CD4-positive, alpha-beta memory T cell (primary cell): ENCODE measurements around the gene NPBWR2. TPM values are rescaled to one million over a fixed set of nuclear protein-coding genes. Genes with fewer than 3 reads are reported as not detected.

Experiments
- CTCF ChIA-PET: fragments of 350-600 bp; sonication (Branson Sonifier 250); formaldehyde crosslinking; loops from one replicate; lab custom pipeline; 2021; ENCODE audit warnings: inconsistent platforms; ENCODE audit not compliant: partially characterized antibody; lab: Charles Lee
- POLR2A ChIA-PET: fragments of 350-600 bp; sonication (Branson Sonifier 250); formaldehyde crosslinking; loops from one replicate; lab custom pipeline; 2021; ENCODE audit not compliant: partially characterized antibody; lab: Charles Lee
- DNase-seq, 5 donors: peaks; one replicate each; pipeline versions ENCODE4 v3.0.0 to v3.0.0-alpha.2; 2020 to 2022; ENCODE audit warnings: mixed read lengths in 1 of 5
- H3K27ac ChIP-seq: one replicate; pipeline ENCODE4 v1.7.0; 2013; ENCODE audit warnings: low read depth, low read length
- H3K27me3 ChIP-seq: 2 replicates; pipeline ENCODE4 v1.7.0; 2013; ENCODE audit warnings: mild to moderate bottlenecking, low read length, moderate library complexity; ENCODE audit not compliant: insufficient read depth
- H3K36me3 ChIP-seq: 2 replicates; pipeline ENCODE4 v1.7.0; 2013; ENCODE audit warnings: mild to moderate bottlenecking, low read length, moderate library complexity; ENCODE audit not compliant: insufficient read depth
- H3K4me1 ChIP-seq: 2 replicates; pipeline ENCODE4 v1.7.0; 2013; ENCODE audit warnings: mild to moderate bottlenecking, low read length, moderate library complexity; ENCODE audit not compliant: insufficient read depth
- H3K4me3 ChIP-seq, 2 donors: one replicate each; pipeline ENCODE4 v1.7.0; 2013; ENCODE audit warnings: low read length in 2 of 2, mild to moderate bottlenecking in 1 of 2
- H3K9me3 ChIP-seq, 2 donors: one replicate each; pipeline ENCODE4 v1.7.0; 2013; ENCODE audit warnings: low read length in 2 of 2, control low read depth in 1 of 2; ENCODE audit not compliant: control insufficient read depth in 1 of 2
- H3K27ac Mint-ChIP-seq, 7 donors: one replicate each; pipeline ENCODE4 v1.8.0; 2020 to 2021; ENCODE audit warnings: mixed read lengths in 7 of 7, mild to moderate bottlenecking in 6 of 7, inconsistent platforms in 3 of 7, moderate library complexity in 3 of 7
- H3K27me3 Mint-ChIP-seq, 2 donors: one replicate each; pipeline ENCODE4 v1.8.0; 2020 to 2021; ENCODE audit warnings: mixed read lengths in 2 of 2
- H3K36me3 Mint-ChIP-seq, 2 donors: one replicate each; pipeline ENCODE4 v1.8.0; 2020 to 2021; ENCODE audit warnings: mixed read lengths in 2 of 2, inconsistent platforms in 1 of 2, mild to moderate bottlenecking in 1 of 2
- H3K4me1 Mint-ChIP-seq, 4 donors: one replicate each; pipeline ENCODE4 v1.8.0; 2020 to 2021; ENCODE audit warnings: mixed read lengths in 4 of 4, mild to moderate bottlenecking in 1 of 4
- H3K4me3 Mint-ChIP-seq, 8 donors: one replicate each; pipeline ENCODE4 v1.8.0; 2020 to 2021; ENCODE audit warnings: mixed read lengths in 8 of 8, mild to moderate bottlenecking in 7 of 8, moderate library complexity in 6 of 8, inconsistent platforms in 3 of 8
- H3K9me3 Mint-ChIP-seq, 8 donors: one replicate each; pipeline ENCODE4 v1.8.0; 2020 to 2021; ENCODE audit warnings: mixed read lengths in 8 of 8, mild to moderate bottlenecking in 5 of 8, inconsistent platforms in 3 of 8, moderate library complexity in 1 of 8
- intact Hi-C: fragments of 100-400 bp; cut with micrococcal nuclease; formaldehyde crosslinking; loops from one replicate; pipeline ENCODE4 v1.15.1; 2023
- polyA plus RNA-seq, 2 donors: library from polyadenylated mRNA; unstranded; fragments of 300-500 nt; fragmentation: Illumina TruSeq; gene quantifications; one replicate each; pipeline ENCODE4 v1.2.3, GENCODE V29; 2021
- total RNA-seq, 2 experiments: library from RNA; stranded (reverse); gene quantifications; one replicate each; pipeline ENCODE4 v1.2.3, GENCODE V29; 2021

NPBWR2 gene
- total and polyA plus RNA-seq, 4 experiments from 2014 or later, result not detected

DNA sequence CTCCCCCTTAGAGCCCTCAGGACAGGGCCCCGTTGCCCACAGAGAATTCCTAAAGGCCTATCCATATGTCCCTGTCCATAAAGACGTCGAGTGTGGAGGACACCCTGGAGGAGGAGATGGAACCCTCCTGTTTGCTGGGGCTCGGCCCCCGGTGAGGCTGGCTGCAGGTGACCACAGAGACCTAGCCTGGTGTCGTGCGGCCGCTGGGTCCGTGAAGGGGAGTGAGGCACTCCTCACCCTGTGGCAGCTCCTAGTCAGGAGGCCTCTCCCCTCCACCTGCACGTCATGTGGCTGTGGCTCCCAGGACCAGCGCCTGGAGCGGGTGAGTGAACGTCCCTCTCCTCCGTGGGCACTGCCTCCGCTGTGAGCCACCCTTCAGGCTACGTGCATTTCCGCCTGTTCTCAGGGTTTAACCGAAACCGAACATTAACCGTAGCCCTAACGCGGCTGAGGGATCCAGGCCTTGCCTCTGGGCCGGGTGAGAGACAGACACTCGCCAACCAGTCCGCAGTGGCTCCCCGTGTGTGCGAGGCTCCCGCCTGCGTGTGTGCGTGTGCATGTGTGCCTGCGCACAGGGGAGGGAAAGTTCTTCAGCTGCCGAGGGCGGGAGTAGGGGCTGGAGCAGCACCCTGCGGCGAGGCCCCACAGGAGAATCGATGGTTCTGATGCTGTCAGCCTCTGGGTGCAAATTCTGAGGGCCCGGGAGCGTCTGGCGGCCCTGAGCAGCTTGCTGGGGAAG, 50.3 kb downstream of the NPBWR2 start:
- no peak for DNase-seq
- intact Hi-C loops, result loop anchor here (1.0 kb wide), 1 partner anchor 18 kb away; no protein-coding TSS in a partner anchor
- peaks cover 6 to 17% of the 10 kb centered on the region in 2 donors for H3K27me3 Mint-ChIP-seq

DNA sequence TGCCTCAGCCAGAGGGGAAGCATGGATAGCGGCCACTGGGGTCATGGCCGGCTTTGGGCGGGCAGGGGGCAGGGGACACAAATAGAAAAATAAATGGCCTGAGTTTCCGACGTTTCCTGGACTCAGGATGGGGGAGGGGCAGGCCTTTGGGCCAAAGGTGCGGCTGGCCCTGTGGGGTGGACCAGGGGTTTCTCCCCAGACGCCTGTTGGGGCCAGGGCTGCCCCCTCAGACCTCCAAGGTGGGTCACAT, 50.8 kb downstream of the NPBWR2 start:
- DNase-seq, result no peak
- Histone ChIP-seq H3K4me3 (no peak overlapping the region), H3K36me3 (no peaks in the 10 kb centered on the region), H3K9me3 (no peaks in the 10 kb centered on the region), H3K4me1 (peaks cover 16% of the 10 kb centered on the region), H3K27ac (no peak overlapping the region), H3K27me3 (no peaks in the 10 kb centered on the region)
- intact Hi-C loops, result no loop called here
- POLR2A ChIA-PET, result interaction anchor here (1.4 to 1.8 kb wide), 3 partner anchors 18 to 77 kb away, joined by 4 to 14 read pairs (median 6); partner anchors contain the start of genes PRPF6 and SAMD10
- no peak overlapping the region for H3K4me3 Mint-ChIP-seq
- no peaks in the 10 kb centered on the region for H3K36me3 Mint-ChIP-seq
- CTCF ChIA-PET, result interaction anchor here (1.2 to 11.2 kb wide), 2 partner anchors 10 to 17 kb away, joined by 4 to 133 read pairs; partner anchors contain the start of gene C20orf204
- H3K9me3 Mint-ChIP-seq, result no peaks in the 10 kb centered on the region
- no peak overlapping the region for H3K27ac Mint-ChIP-seq
- H3K4me1 Mint-ChIP-seq, result peaks cover 3 to 17% (median 9%) of the 10 kb centered on the region in 4 donors
- peaks cover 11 to 20% of the 10 kb centered on the region in 2 donors for H3K27me3 Mint-ChIP-seq

More for the DNA sequence above, 50.3 kb downstream of the NPBWR2 start:
- Histone ChIP-seq H3K36me3 (no peaks in the 10 kb centered on the region), H3K4me1 (peaks cover 17% of the 10 kb centered on the region), H3K27ac (no peak overlapping the region), H3K4me3 (no peak overlapping the region), H3K27me3 (no peaks in the 10 kb centered on the region), H3K9me3 (no peaks in the 10 kb centered on the region)
- H3K4me1 Mint-ChIP-seq, result peaks cover 3 to 20% (median 9%) of the 10 kb centered on the region in 4 donors
- ChIA-PET CTCF (interaction anchor here (0.7 to 11.2 kb wide), 11 partner anchors 10 to 193 kb away, joined by 3 to 133 read pairs (median 6); partner anchors contain the start of genes C20orf204, OPRL1, PRPF6 and RGS19), POLR2A (interaction anchor here (0.6 to 1.8 kb wide), 7 partner anchors 13 to 161 kb away, joined by 3 to 14 read pairs (median 4); partner anchors contain the start of genes PRPF6 and SAMD10)
- H3K4me3 Mint-ChIP-seq, result peak overlapping the region in 6 of 8 donors; percentile 35 to 64 (median 53)
- H3K9me3 Mint-ChIP-seq, result no peaks in the 10 kb centered on the region
- no peaks in the 10 kb centered on the region for H3K36me3 Mint-ChIP-seq
- H3K27ac Mint-ChIP-seq, result no peak overlapping the region

DNA sequence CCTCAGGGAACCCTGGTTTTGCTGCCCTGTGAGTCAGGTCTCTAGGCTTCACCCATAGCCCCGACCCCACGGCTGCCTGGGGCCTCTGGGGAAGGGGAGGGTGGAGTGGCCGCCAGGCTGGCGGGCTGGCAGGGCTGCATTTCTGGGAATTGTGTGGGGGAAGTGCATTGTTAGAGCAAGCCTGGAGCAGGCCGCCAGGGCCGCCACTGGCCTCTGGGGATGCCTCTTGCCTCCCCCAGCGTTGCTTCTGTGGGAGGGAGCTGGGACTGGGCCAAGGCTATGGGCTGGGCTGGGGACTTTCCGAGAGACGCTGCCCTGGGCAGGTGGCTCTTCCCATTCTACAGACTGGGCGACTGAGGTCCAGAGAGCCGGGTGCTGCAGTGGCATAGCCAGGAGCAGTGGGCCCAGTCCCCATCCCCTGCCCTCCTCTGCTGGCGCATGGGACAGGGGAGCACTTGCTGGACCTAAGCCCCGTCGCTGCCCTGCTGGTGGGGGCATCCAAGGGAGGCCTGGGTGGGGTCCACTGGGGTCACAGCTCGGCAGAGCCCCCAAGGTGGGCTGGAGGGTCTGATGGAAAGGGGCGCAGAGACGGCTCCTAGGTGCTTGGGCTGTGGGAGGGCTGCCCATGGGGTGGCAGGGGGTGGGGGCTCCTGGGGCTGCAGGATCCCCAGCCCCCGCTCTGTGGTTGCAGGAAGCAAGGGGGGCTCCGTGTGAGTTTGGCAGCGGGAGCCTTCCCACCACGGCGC, 51.3 kb downstream of the NPBWR2 start:
- intact Hi-C loops, result no loop called here
- H3K27me3 Mint-ChIP-seq, result peaks cover 11 to 20% of the 10 kb centered on the region in 2 donors
- H3K27ac ChIP-seq, result no peak overlapping the region
- no peaks in the 10 kb centered on the region for H3K36me3 Mint-ChIP-seq
- H3K9me3 ChIP-seq, result no peaks in the 10 kb centered on the region
- CTCF ChIA-PET, result interaction anchor here (1.2 to 11.2 kb wide), 2 partner anchors 11 to 16 kb away, joined by 4 to 133 read pairs; partner anchors contain the start of gene C20orf204
- no peaks in the 10 kb centered on the region for H3K9me3 Mint-ChIP-seq
- POLR2A ChIA-PET, result interaction anchor here (1.4 to 1.8 kb wide), 3 partner anchors 17 to 76 kb away, joined by 4 to 14 read pairs (median 6); partner anchors contain the start of genes PRPF6 and SAMD10
- no peak overlapping the region for H3K4me3 ChIP-seq
- peaks cover 3 to 17% (median 9%) of the 10 kb centered on the region in 4 donors for H3K4me1 Mint-ChIP-seq
- no peak overlapping the region for H3K4me3 Mint-ChIP-seq
- H3K36me3 ChIP-seq, result no peaks in the 10 kb centered on the region
- H3K27ac Mint-ChIP-seq, result no peak overlapping the region
- peaks cover 16% of the 10 kb centered on the region for H3K4me1 ChIP-seq
- DNase-seq, result no peak
- H3K27me3 ChIP-seq, result peaks cover 2% of the 10 kb centered on the region

DNA sequence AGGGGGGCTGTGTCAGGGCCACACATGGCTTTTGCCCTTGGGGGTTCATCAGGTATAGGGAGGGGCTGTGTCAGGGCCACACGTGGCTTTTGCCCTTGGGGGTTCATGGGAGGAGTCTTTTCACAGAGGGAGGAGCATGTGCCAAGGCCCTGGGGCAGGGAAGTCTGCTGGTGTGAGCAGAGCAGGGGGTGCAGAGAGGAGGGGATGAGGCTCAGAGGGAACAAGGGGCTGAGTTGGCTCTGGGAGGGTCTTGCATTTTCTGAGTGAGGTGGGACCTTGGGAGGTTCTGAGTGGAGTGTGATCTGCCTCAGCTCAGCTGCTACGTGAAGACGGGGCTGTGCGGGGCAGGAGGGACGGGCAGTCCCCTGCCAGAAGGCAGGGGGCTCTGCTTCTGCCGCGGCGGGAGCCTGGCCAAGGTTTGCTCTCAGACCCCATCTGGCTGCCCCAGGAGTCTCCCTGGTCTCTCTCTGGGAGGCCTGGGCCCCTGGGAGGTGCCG, 51.9 kb downstream of the NPBWR2 start:
- CTCF ChIA-PET, result interaction anchor here (1.1 to 11.2 kb wide), 3 partner anchors 16 to 59 kb away, joined by 3 to 133 read pairs (median 4); partner anchors contain the start of gene C20orf204

DNA sequence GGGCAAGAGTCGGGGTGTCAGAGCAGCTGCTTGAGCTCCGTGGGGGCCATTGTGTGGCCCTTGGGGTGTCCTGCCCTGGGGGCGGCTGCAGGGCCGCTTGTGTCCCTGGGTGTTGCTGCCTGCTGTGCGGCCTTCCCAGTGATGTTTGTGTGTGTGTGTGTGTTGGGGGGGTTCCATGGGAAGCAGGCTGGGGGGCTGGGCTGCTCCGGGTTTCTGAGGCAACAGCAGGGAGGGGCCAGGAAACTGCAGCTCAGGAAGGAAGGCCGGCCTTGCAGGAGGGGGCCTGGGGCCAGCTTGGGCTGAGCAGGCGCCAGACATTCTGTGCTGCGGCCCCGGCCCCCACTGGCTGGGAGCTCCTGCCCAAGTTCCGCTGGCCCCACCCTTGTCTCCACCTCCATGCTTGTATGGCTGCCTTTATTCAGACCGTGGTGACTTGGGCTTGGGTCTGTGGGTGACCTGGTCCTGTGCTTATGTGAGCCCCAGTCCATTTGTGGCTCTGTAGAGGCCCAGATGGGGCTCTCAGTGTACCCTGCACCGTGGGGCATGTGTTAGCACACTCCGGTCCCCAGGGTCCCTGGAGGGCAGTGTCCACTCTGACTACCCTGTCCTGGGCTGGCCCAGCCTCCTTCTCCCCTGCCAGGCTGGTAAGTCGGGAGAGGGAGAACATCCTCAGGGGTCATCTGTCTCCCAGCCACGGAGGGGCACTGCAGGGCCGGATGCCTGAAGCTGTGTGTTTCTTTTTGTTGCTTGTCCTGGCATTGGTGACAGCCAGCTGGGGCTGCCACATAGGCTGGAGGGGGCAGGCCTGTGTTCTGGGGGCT, 53.3 kb downstream of the NPBWR2 start:
- no peak for DNase-seq
- H3K27me3 ChIP-seq, result peaks cover 15% of the 10 kb centered on the region
- ChIA-PET CTCF (interaction anchor here (0.7 to 11.2 kb wide), 4 partner anchors 14 to 74 kb away, joined by 3 to 133 read pairs (median 5); partner anchors contain the start of genes C20orf204 and SAMD10), POLR2A (interaction anchor here (1.1 to 3.5 kb wide), 2 partner anchors 8 to 15 kb away, joined by 4 to 15 read pairs; partner anchors contain the start of gene TCEA2)
- Mint-ChIP-seq H3K36me3 (no peaks in the 10 kb centered on the region), H3K4me3 (no peak overlapping the region), H3K27me3 (peaks cover 14 to 20% of the 10 kb centered on the region in 2 donors), H3K9me3 (no peaks in the 10 kb centered on the region), H3K27ac (no peak overlapping the region), H3K4me1 (peaks cover 3 to 17% (median 9%) of the 10 kb centered on the region in 4 donors)
- H3K4me3 ChIP-seq, result no peak overlapping the region
- peaks cover 23% of the 10 kb centered on the region for H3K4me1 ChIP-seq
- H3K9me3 ChIP-seq, result no peaks in the 10 kb centered on the region
- H3K27ac ChIP-seq, result no peak overlapping the region
- H3K36me3 ChIP-seq, result no peaks in the 10 kb centered on the region
- intact Hi-C loops, result no loop called here

More for the DNA sequence above, 51.9 kb downstream of the NPBWR2 start:
- DNase-seq, result no peak
- Histone ChIP-seq H3K27ac (no peak overlapping the region), H3K36me3 (no peaks in the 10 kb centered on the region), H3K4me3 (no peak overlapping the region), H3K27me3 (peaks cover 8% of the 10 kb centered on the region), H3K9me3 (no peaks in the 10 kb centered on the region), H3K4me1 (peaks cover 16% of the 10 kb centered on the region)
- H3K27me3 Mint-ChIP-seq, result peaks cover 14 to 20% of the 10 kb centered on the region in 2 donors
- intact Hi-C loops, result no loop called here
- H3K4me3 Mint-ChIP-seq, result no peak overlapping the region
- H3K36me3 Mint-ChIP-seq, result no peaks in the 10 kb centered on the region
- peaks cover 3 to 17% (median 9%) of the 10 kb centered on the region in 4 donors for H3K4me1 Mint-ChIP-seq
- peak overlapping the region in 2 of 7 donors; percentile 54 to 63 for H3K27ac Mint-ChIP-seq
- H3K9me3 Mint-ChIP-seq, result no peaks in the 10 kb centered on the region
- POLR2A ChIA-PET, result interaction anchor here (3.5 kb wide), 1 partner anchor 16 kb away, joined by 15 read pairs; no protein-coding TSS in a partner anchor
